Measurements from ENCODE around the gene ABHD8.

DNA sequence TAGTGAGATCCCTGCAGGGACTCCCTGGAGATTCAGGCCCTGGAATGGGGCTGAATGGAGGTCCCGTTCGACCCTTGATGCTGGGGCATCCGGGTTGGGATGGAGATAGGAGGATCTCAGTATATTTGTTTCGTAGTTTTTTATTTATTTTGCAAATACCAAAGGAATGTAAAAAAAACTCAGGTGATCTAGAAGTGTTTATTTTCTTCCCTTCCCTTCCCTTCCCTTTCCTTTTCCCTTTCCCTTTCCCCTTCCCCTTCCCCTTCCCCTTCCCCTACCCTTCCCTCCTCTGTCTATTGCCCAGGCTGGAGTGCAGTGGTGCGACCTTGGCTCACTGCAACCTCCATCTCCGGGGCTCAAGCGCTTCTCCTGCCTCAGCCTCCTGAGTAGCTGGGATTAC lies 38.6 kb upstream of the ABHD8 start:
- TF ChIP-seq, protein P1, sequence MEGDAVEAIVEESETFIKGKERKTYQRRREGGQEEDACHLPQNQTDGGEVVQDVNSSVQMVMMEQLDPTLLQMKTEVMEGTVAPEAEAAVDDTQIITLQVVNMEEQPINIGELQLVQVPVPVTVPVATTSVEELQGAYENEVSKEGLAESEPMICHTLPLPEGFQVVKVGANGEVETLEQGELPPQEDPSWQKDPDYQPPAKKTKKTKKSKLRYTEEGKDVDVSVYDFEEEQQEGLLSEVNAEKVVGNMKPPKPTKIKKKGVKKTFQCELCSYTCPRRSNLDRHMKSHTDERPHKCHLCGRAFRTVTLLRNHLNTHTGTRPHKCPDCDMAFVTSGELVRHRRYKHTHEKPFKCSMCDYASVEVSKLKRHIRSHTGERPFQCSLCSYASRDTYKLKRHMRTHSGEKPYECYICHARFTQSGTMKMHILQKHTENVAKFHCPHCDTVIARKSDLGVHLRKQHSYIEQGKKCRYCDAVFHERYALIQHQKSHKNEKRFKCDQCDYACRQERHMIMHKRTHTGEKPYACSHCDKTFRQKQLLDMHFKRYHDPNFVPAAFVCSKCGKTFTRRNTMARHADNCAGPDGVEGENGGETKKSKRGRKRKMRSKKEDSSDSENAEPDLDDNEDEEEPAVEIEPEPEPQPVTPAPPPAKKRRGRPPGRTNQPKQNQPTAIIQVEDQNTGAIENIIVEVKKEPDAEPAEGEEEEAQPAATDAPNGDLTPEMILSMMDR (IDR thresholded peaks at IDR 0.05) = no peak
- TF ChIP-seq EZH2 (IDR thresholded peaks at IDR 0.05; ENCODE audit: borderline replicate concordance, insufficient read depth, low read depth, low read length, poor library complexity, severe bottlenecking) = no peak
